HFF-Myc (cell line): ENCODE results near the gene UBTD2.
"Not testable (repeated sequence)": the region's sequence is repeated elsewhere in the genome, so short reads cannot be mapped to it uniquely, and the experiment has no call there.

ENCODE experiments used
- DNase-seq: peaks from one replicate; pipeline ENCODE4 v3.0.0-alpha.2; 2011; ENCODE audit warnings: low read depth; ENCODE audit errors: extremely low read depth
- H3K4me3 ChIP-seq: replicated peaks from 2 replicates; pipeline ENCODE4 v1.5.1; 2011; ENCODE audit warnings: low read depth, mild to moderate bottlenecking, control low read depth, low read length
- TF ChIP-seq, protein P1 (sequence below): IDR thresholded peaks from 2 replicates; pipeline ENCODE4 v1.5.1; 2012; ENCODE audit warnings: mild to moderate bottlenecking, low read depth, low read length, control low read depth; ENCODE audit errors: missing control alignments

The UBTD2 gene

DNA sequence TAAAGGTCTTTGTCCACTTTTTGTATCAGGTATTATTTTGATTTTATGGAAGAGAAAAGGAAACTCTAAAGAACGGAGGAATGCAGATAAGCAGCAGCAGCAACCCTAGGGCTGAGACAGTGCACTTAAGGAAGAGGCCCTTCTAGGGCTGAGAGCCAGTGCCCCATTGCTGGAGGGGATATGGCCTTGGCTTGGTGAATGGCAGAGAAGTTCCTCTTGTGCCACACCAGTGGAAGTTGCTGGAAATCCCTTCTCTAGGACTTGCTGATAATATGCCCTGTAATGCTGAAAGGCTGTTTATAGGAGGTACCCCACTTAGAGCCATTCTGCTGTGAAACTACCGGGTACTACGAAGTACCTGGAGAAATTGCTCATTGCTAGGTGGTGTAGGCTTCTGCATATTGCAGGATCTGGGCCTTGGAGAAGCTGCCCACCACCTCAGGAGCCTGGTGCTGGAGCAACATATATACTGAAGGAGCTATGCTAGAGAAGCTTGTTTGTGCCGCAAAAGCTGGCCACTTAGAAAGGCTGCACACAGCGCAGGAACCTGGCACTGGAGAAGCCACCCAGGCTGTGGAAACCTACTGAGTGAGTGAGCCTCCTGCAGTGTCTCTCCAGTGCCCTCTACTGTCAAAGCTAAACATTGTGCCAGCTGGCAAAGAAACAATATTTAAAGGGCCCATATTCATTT lies 9.6 kb upstream of the UBTD2 start:
- TF ChIP-seq, protein P1, sequence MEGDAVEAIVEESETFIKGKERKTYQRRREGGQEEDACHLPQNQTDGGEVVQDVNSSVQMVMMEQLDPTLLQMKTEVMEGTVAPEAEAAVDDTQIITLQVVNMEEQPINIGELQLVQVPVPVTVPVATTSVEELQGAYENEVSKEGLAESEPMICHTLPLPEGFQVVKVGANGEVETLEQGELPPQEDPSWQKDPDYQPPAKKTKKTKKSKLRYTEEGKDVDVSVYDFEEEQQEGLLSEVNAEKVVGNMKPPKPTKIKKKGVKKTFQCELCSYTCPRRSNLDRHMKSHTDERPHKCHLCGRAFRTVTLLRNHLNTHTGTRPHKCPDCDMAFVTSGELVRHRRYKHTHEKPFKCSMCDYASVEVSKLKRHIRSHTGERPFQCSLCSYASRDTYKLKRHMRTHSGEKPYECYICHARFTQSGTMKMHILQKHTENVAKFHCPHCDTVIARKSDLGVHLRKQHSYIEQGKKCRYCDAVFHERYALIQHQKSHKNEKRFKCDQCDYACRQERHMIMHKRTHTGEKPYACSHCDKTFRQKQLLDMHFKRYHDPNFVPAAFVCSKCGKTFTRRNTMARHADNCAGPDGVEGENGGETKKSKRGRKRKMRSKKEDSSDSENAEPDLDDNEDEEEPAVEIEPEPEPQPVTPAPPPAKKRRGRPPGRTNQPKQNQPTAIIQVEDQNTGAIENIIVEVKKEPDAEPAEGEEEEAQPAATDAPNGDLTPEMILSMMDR, result peak; percentile 88
- no peak for DNase-seq
- H3K4me3 ChIP-seq, result no peak overlapping the region

- H3K4me3 ChIP-seq, DNase-seq: not testable (repeated sequence)
These were observed 8.3 kb upstream of the UBTD2 start for GRCh38 chr5:172291837-172292236.

- H3K4me3 ChIP-seq, result no peak overlapping the region
- TF ChIP-seq, protein P1, result no peak
- DNase-seq, result no peak
These were observed 4.9 kb upstream of the UBTD2 start for GRCh38 chr5:172288465-172288864.

DNA sequence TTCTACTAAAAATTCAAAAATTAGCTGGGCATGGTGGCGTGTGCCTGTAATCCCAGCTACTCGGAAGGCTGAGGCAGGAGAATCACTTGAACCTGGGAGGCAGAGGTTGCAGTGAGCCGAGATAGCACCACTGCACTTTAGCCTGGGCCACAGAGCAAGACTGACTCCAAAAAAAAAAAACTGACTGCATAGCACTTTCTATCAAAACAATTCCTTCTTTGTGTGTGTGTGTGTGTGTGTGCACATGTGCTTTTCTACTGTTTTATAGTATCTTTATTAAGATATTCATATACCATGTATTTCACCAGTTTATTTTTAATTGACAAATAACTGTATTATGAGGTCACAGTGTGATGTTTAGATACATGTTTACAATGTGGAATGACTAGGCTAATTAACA lies 3.6 kb upstream of the UBTD2 start:
- not testable (repeated sequence) for DNase-seq, H3K4me3 ChIP-seq

GRCh38 chr5:172285226-172286143 lies 1.9 kb upstream of the UBTD2 start:
- H3K4me3 ChIP-seq, result no peak overlapping the region
- no peak for DNase-seq

DNA sequence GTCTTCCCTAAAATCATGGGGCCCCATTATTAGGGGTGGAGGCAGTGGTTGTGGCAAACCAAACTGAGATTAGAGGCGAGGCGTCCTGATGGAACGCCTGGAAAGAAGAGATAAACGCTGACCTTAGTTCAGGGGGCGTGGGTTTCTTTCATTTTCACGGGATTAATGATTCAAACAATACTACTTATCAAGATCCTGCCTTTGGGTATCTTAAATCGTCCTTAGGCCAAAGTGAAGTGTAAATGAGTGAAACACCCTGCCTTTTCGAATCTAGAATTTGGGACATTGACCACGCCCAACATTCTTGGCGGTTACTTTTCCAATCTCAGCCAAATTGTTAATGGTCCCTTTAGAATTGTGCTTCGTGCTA lies 1.0 kb upstream of the UBTD2 start:
- DNase-seq, result no peak
- TF ChIP-seq, protein P1, result no peak
- peak overlapping the region; percentile 64 for H3K4me3 ChIP-seq

More at GRCh38 chr5:172285226-172286143, 1.9 kb upstream of the UBTD2 start:
- TF ChIP-seq, protein P1, result no peak

DNA sequence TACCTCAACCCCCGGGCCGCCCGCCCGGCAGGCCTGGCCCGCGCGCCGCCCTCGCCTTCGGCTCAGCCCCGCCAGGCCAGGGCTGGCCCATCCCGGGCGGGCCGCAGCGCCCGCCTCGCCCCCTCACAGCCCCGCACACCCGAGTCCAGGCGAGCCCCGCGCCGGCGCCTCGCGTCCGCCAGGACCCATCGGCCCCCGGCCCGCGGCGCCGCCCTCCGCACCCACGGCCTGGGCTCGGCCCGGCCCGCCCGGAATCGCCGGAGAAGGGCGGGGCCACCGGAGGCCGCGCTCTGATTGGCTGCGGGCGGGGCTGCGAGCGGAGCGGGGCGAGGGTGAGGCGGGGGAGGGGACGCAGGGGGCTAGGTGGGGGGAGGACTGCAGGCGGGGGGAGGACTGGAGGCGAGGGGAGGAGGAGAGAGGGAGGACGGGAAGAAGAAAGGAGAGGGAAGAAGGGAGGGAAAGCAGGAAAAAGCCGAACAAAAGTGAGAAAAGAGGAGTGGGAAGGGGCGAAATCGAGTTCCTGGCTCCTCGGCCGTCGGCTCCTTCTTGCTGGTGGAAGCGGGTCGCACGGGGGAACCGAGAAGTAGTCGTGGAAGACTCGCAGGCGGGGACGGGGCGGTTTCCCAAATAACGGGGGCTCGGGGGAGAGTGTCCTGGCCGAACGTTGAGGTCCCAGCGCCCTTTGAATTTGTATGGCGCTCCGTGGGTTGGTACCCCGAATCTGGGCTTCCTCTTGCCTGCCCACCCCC lies 472 bp upstream of the UBTD2 start:
- TF ChIP-seq, protein P1, result no peak

More for the DNA sequence above, 472 bp upstream of the UBTD2 start:
- peak overlapping the region; percentile 64 for H3K4me3 ChIP-seq
- DNase-seq, result no peak
